Heart right ventricle (tissue), 16 donors: Measurements from ENCODE around the gene TYMP. TPM values are rescaled to one million over a fixed set of nuclear protein-coding genes. Genes with fewer than 3 reads are reported as not detected.

Experiments
- ATAC-seq, 8 donors: fragments of 200-7000 bp; cut with Tn5 transposase; one replicate each; pipeline ENCODE4 v1.9.1; 2020; ENCODE audit warnings: mild to moderate bottlenecking in 8 of 8, moderate library complexity in 8 of 8, moderate number of reproducible peaks in 1 of 8
- DNase-seq, 2 donors: peaks; one replicate each; pipeline ENCODE4 v3.0.0-alpha.2; 2020
- H3K27ac ChIP-seq, 10 donors: fragments of 200-600 bp; sonication (generic) in 2 of 10; one replicate each; pipeline versions ENCODE4 v1.5.0 to v1.8.0; 2020 to 2022; ENCODE audit warnings: mild to moderate bottlenecking in 3 of 10
- H3K27me3 ChIP-seq, 7 donors: fragments of 200-600 bp; one replicate each; pipeline ENCODE4 v1.8.0; 2021 to 2022; ENCODE audit warnings: mild to moderate bottlenecking in 2 of 7
- H3K36me3 ChIP-seq, 9 donors: fragments of 200-600 bp; sonication (generic) in 1 of 9; one replicate each; pipeline versions ENCODE4 v1.5.0 to v1.8.0; 2020 to 2022; ENCODE audit warnings: mild to moderate bottlenecking in 2 of 9
- H3K4me1 ChIP-seq, 9 donors: fragments of 200-600 bp; sonication (generic) in 1 of 9; one replicate each; pipeline versions ENCODE4 v1.5.0 to v1.8.0; 2020 to 2022; ENCODE audit warnings: mild to moderate bottlenecking in 4 of 9
- H3K4me3 ChIP-seq, 10 donors: fragments of 200-600 bp; sonication (generic) in 2 of 10; one replicate each; pipeline versions ENCODE4 v1.5.0 to v1.8.0; 2020 to 2022; ENCODE audit warnings: mild to moderate bottlenecking in 7 of 10, moderate library complexity in 2 of 10
- H3K9me3 ChIP-seq, 11 donors: fragments of 200-600 bp in 10 of 11; sonication (generic) in 2 of 11; one replicate each; pipeline versions ENCODE4 v1.5.0 to v1.8.0; 2013 to 2022; ENCODE audit warnings: mild to moderate bottlenecking in 2 of 11, control low read depth in 1 of 11, moderate library complexity in 1 of 11
- CTCF ChIP-seq, 9 donors: fragments of 200-600 bp; sonication (generic) in 2 of 9; IDR thresholded peaks; one replicate each; pipeline versions ENCODE4 v1.5.0 to v1.8.0; 2021 to 2022; ENCODE audit warnings: antibody characterized with exemption in 9 of 9, mild to moderate bottlenecking in 5 of 9, moderate library complexity in 1 of 9
- WGBS, 2 donors: extraction: QIAGEN DNeasy Blood & Tissue Kit; methylation state at CpG; one replicate each; pipeline ENCODE4 v1.1.7; 2013; ENCODE audit warnings: inconsistent platforms in 1 of 2; 5-methylcytosine and 5-hydroxymethylcytosine counted together
- intact Hi-C, 10 donors: fragments of 100-400 bp; cut with DNase I; formaldehyde crosslinking; loops; one replicate each; pipeline versions ENCODE4 v1.11.1 to v1.14.2; 2022
- polyA plus RNA-seq, 2 donors: library from polyadenylated mRNA; stranded (reverse); fragments of 200-250 nt; gene quantifications; one replicate each; pipeline ENCODE4 v1.2.3, GENCODE V29; 2013
- total RNA-seq, 10 donors: library from RNA; stranded (reverse); fragmentation: NEBNext Ultra II Directional in 3 of 10; extraction: Animal tissue kit (Norgen Biotek cat#: 25700) in 3 of 10; gene quantifications; one replicate each; pipeline versions ENCODE4 v1.2.1 to v1.2.4, GENCODE V29; 2021 to 2023
- donor health status: Arrhythmogenic right ventricular cardiomyopathy.
- donor health status: ischemic (EF 13 %, LVEDD 7.1; RV severe dilation, severe dysfunction).
- donor health status: healthy with polysubstance abuse.
- donor health status: DM: no; HTN: yes; CAD: no.
- donor health status: DM: no; HTN: no; CAD: no.
- donor health status: ischemic (EF 25% LVEDD 6.9; RV normal size, moderate dysfunction).
- donor health status: ischemic (EF 25% LVEDD 5.7; RV mildly dilated, moderate dysfunction).
- donor health status: healthy.
- donor health status: DM: yes; HTN: yes; CAD: no.
- donor health status: Ischemic cardiomyopathy.
- donor health status: ischemic (EF 35%, LVEDD 5.7; RV mildly dilated, moderate dysfunction).
- donor health status: nonischemic (EF 11% LVEDD 7.7; RV severe dilation, severe dysfunction).
- donor health status: DM: yes; HTN: yes; CAD: no.
- donor health status: PGD.
- donor health status: ischemic (EF 29% LVEDD 5.4; RV normal size, mild dysfunction).
- donor health status: nonischemic (EF 23%, LVEDD 6.1; RV moderate dilation, normal function).

Gene TYMP
- total and polyA plus RNA-seq, 12 donors = 8.4 to 113 (median 17.3) TPM

GRCh38 chr22:50562523-50563412 is 33.0 kb upstream of the TYMP start, which contains the start of gene SYCE3:
SYCE3 (minus strand) TSS chr22:50562919; CDS start chr22:50556405, 6,514 bp downstream.
- Histone ChIP-seq H3K4me1 (peaks cover 0 to 20% (median 7%) of the 10 kb centered on the region in 9 donors), H3K36me3 (peaks cover 0 to 8% (median 0%) of the 10 kb centered on the region in 9 donors), H3K9me3 (no peaks in the 10 kb centered on the region), H3K27me3 (no peaks in the 10 kb centered on the region), H3K27ac (peak within 1 kb of the TSS; percentile 47 to 91 (median 86)), H3K4me3 (peak within 1 kb of the TSS; percentile 44 to 87 (median 65))
- ATAC-seq (peak; percentile 94 to 98 (median 96)), DNase-seq (peak; percentile 97)
- peak; percentile 88 to 99 (median 98) for TF ChIP-seq CTCF (IDR thresholded peaks at IDR 0.05)
- 3 to 7% methylated on average over 51 to 61 of the region's 61 CpGs for whole genome bisulfite sequencing, 2 donors
- intact Hi-C loops = loop anchor here in 2 of 10 donors (2.0 to 5.0 kb wide), 2 partner anchors 20 to 35 kb away; partner anchors contain the start of genes CHKB (in 1 of the 2) and SCO2 (in 1 of the 2)

- no peak for DNase-seq
- no peak for ATAC-seq
- Histone ChIP-seq H3K27ac (no peak overlapping the region), H3K9me3 (no peaks in the 10 kb centered on the region), H3K4me3 (no peak overlapping the region), H3K27me3 (no peaks in the 10 kb centered on the region), H3K4me1 (peaks cover 0 to 20% (median 7%) of the 10 kb centered on the region in 9 donors), H3K36me3 (no peaks in the 10 kb centered on the region)
- WGBS, 2 donors = 71 to 81% methylated on average over 21 to 23 of the region's 34 CpGs
- no peak for TF ChIP-seq CTCF (IDR thresholded peaks at IDR 0.05)
- intact Hi-C loops = loop anchor here in 2 of 10 donors (2.0 to 5.0 kb wide), 2 partner anchors 21 to 34 kb away; partner anchors contain the start of genes CHKB (in 1 of the 2) and SCO2 (in 1 of the 2)
Observed at GRCh38 chr22:50561401-50562358, 31.9 kb upstream of the TYMP start.

- 84 to 86% methylated on average over 3 of the region's 3 CpGs for WGBS, 2 donors
- Histone ChIP-seq H3K9me3 (no peaks in the 10 kb centered on the region), H3K4me1 (peaks cover 0 to 20% (median 7%) of the 10 kb centered on the region in 9 donors), H3K27me3 (no peaks in the 10 kb centered on the region), H3K36me3 (no peaks in the 10 kb centered on the region), H3K27ac (no peak overlapping the region), H3K4me3 (no peak overlapping the region)
- no peak for ATAC-seq
- intact Hi-C loops = loop anchor here in 1 of 10 donors (5.0 kb wide), 1 partner anchor 33 kb away; the partner anchor contains the start of gene SCO2
- no peak for DNase-seq
- no peak for TF ChIP-seq CTCF (IDR thresholded peaks at IDR 0.05)
Observed at GRCh38 chr22:50560034-50560433, 30.2 kb upstream of the TYMP start.

GRCh38 chr22:50556703-50557102 is 26.9 kb upstream of the TYMP start:
- H3K36me3 ChIP-seq = no peaks in the 10 kb centered on the region
- no peak overlapping the region for H3K27ac ChIP-seq
- 75 to 81% methylated on average over 5 of the region's 5 CpGs for WGBS, 2 donors
- H3K4me1 ChIP-seq = no peaks in the 10 kb centered on the region
- H3K27me3 ChIP-seq = peaks cover 0 to 5% (median 0%) of the 10 kb centered on the region in 7 donors
- ATAC-seq (no peak), DNase-seq (no peak)
- TF ChIP-seq CTCF (IDR thresholded peaks at IDR 0.05) = no peak
- no peak overlapping the region for H3K4me3 ChIP-seq
- intact Hi-C loops = no loop called here
- H3K9me3 ChIP-seq = no peaks in the 10 kb centered on the region
